ENCODE measurements around the gene CFAP74. TPM values are rescaled to one million over a fixed set of nuclear protein-coding genes. Genes with fewer than 3 reads are reported as not detected.

CFAP74 gene
- total and polyA plus RNA-seq, 2 donors (not counting 3 experiments of a cell fraction or from before 2014, with no cell fraction given): not detected

- no peak for TF ChIP-seq POLR2AphosphoS5 (IDR thresholded peaks at IDR 0.05; ENCODE audit: insufficient read depth, low read depth, low read length)
- TF ChIP-seq JUN (IDR thresholded peaks at IDR 0.05; ENCODE audit: borderline replicate concordance, insufficient read depth, insufficient read length, low read depth): no peak
- no peak for TF ChIP-seq EZH2 (IDR thresholded peaks at IDR 0.05; ENCODE audit: borderline replicate concordance, low read depth, low read length, severe bottlenecking)
- TF ChIP-seq, protein P1, sequence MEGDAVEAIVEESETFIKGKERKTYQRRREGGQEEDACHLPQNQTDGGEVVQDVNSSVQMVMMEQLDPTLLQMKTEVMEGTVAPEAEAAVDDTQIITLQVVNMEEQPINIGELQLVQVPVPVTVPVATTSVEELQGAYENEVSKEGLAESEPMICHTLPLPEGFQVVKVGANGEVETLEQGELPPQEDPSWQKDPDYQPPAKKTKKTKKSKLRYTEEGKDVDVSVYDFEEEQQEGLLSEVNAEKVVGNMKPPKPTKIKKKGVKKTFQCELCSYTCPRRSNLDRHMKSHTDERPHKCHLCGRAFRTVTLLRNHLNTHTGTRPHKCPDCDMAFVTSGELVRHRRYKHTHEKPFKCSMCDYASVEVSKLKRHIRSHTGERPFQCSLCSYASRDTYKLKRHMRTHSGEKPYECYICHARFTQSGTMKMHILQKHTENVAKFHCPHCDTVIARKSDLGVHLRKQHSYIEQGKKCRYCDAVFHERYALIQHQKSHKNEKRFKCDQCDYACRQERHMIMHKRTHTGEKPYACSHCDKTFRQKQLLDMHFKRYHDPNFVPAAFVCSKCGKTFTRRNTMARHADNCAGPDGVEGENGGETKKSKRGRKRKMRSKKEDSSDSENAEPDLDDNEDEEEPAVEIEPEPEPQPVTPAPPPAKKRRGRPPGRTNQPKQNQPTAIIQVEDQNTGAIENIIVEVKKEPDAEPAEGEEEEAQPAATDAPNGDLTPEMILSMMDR (IDR thresholded peaks at IDR 0.05; ENCODE audit: extremely low read depth in 1 of 2, insufficient read depth in 1 of 2, low read depth in 1 of 2, low read length in 2 of 2): no peak
- TF ChIP-seq GATA2 (IDR thresholded peaks at IDR 0.05; ENCODE audit: insufficient read depth, insufficient read length, low read depth, low read length): no peak
- no peak for TF ChIP-seq FOS (IDR thresholded peaks at IDR 0.05; ENCODE audit: borderline replicate concordance, insufficient read depth, low read length)
- no peak for TF ChIP-seq POLR2A (IDR thresholded peaks at IDR 0.05; ENCODE audit: low read depth, low read length)
- no peak for TF ChIP-seq MYC (IDR thresholded peaks at IDR 0.05; ENCODE audit: low read depth, low read length)
- TF ChIP-seq MAX (IDR thresholded peaks at IDR 0.05; ENCODE audit: insufficient read depth, insufficient read length): no peak
- dilution Hi-C loops (cut with MboI; ENCODE audit: extremely low pct_ligation_motif_present, low sequenced_read_pairs): no loop called here
- H3K4me2 ChIP-seq (ENCODE audit: insufficient read depth, low read length): no peak overlapping the region
- ChIA-PET CTCF (interaction anchor here (1.2 kb wide), 1 partner anchor 79 kb away, joined by 4 read pairs; no protein-coding TSS in a partner anchor), POLR2A (no interaction called here)
- no peaks in the 10 kb centered on the region for H4K20me1 ChIP-seq (replicated peaks; ENCODE audit: control insufficient read depth, extremely low read depth, insufficient read depth, low read length)
- BruUV-seq (replicated peaks): no TSS peak
- H3K36me3 ChIP-seq (ENCODE audit: control insufficient read depth in 2 of 2, extremely low read depth in 1 of 2, insufficient read depth in 2 of 2, low read length in 2 of 2): no peaks in the 10 kb centered on the region
- H2AFZ ChIP-seq (ENCODE audit: low read depth, low read length): no peak overlapping the region
- FAIRE-seq (no peak), DNase-seq (ENCODE audit: low read depth, low spot score) (no peak)
- no peaks in the 10 kb centered on the region for H3K9me1 ChIP-seq (replicated peaks; ENCODE audit: control insufficient read depth, extremely low read depth, insufficient read depth, low read length)
- H3K27ac ChIP-seq (ENCODE audit: insufficient read depth, low read depth, low read length): no peak overlapping the region
- H3K4me1 ChIP-seq (ENCODE audit: control insufficient read depth, extremely low read depth, insufficient read depth, low read length): no peaks in the 10 kb centered on the region
- no peaks in the 10 kb centered on the region for H3K79me2 ChIP-seq (ENCODE audit: control insufficient read depth, insufficient read depth, low read length)
- H3K9me3 ChIP-seq (replicated peaks; ENCODE audit: control insufficient read depth, insufficient read depth, low read length): no peaks in the 10 kb centered on the region
- H3K4me3 ChIP-seq (replicated peaks in 1 of 3; ENCODE audit: insufficient read depth in 1 of 3, low read depth in 1 of 3, low read length in 3 of 3): no peak overlapping the region
- H3K9ac ChIP-seq (replicated peaks; ENCODE audit: extremely low read depth, insufficient read depth, low read length): no peak overlapping the region
- peaks cover 3% of the 10 kb centered on the region in 2 experiments for H3K27me3 ChIP-seq (ENCODE audit: control insufficient read depth in 2 of 2, insufficient read depth in 2 of 2, low read length in 2 of 2)
- intact Hi-C loops (cut with micrococcal nuclease): no loop called here
These were observed 38.0 kb downstream of the CFAP74 start for GRCh38 chr1:1965546-1965945.

All from endothelial cell of umbilical vein (primary cell).